H1 (cell line): ENCODE results near the gene OCEL1.
"Not testable (repeated sequence)": the region's sequence is repeated elsewhere in the genome, so short reads cannot be mapped to it uniquely, and the experiment has no call there.

Experiments used
- CTCF ChIP-seq, 3 experiments: IDR thresholded peaks; 1 replicate in 2 of 3; 2 replicates in 1 of 3; pipeline versions ENCODE4 v1.5.1 to v1.6.1; 2011; ENCODE audit warnings: low read length in 3 of 3, mild to moderate bottlenecking in 3 of 3, inconsistent platforms in 2 of 3, low read depth in 1 of 3, moderate library complexity in 1 of 3; ENCODE audit not compliant: insufficient read depth in 1 of 3; ENCODE audit errors: control extremely low read depth in 1 of 3
- MAFK ChIP-seq: IDR thresholded peaks from 2 replicates; pipeline ENCODE4 v1.6.1; 2012; ENCODE audit warnings: low read depth, mild to moderate bottlenecking, improper control_type of control experiment, low read length

GRCh38 chr19:17274892-17275291 is 48.9 kb downstream of the OCEL1 start:
- not testable (repeated sequence) for TF ChIP-seq MAFK; CTCF (IDR thresholded peaks at IDR 0.05; ENCODE audit: control extremely low read depth in 1 of 3, insufficient read depth in 1 of 3, low read depth in 1 of 3, low read length in 3 of 3)
